Upper lobe of left lung (tissue), 4 donors: Measurements from ENCODE around the gene PAX5.

Experiments used
- EP300 ChIP-seq, 4 donors: sonication (generic); formaldehyde crosslinking; IDR thresholded peaks; one replicate each; pipeline ENCODE4 v1.5.1; 2017; ENCODE audit warnings: antibody characterized with exemption in 4 of 4, control low read depth in 2 of 4
- POLR2A ChIP-seq, 4 donors: fragments of 450-650 bp; IDR thresholded peaks; one replicate each; pipeline ENCODE4 v1.5.1; 2016 to 2017; ENCODE audit warnings: antibody characterized with exemption in 4 of 4, mild to moderate bottlenecking in 2 of 4
- TF ChIP-seq, protein P1 (sequence below), 6 experiments: fragments of 450-650 bp in 4 of 6; fragments of 200-600 bp in 2 of 6; sonication (generic) in 2 of 6; IDR thresholded peaks; one replicate each; pipeline ENCODE4 v1.5.1; 2016 to 2019; ENCODE audit warnings: antibody characterized with exemption in 6 of 6

GRCh38 chr9:36999728-37000333 is 34.2 kb downstream of the PAX5 start:
- TF ChIP-seq, protein P1, sequence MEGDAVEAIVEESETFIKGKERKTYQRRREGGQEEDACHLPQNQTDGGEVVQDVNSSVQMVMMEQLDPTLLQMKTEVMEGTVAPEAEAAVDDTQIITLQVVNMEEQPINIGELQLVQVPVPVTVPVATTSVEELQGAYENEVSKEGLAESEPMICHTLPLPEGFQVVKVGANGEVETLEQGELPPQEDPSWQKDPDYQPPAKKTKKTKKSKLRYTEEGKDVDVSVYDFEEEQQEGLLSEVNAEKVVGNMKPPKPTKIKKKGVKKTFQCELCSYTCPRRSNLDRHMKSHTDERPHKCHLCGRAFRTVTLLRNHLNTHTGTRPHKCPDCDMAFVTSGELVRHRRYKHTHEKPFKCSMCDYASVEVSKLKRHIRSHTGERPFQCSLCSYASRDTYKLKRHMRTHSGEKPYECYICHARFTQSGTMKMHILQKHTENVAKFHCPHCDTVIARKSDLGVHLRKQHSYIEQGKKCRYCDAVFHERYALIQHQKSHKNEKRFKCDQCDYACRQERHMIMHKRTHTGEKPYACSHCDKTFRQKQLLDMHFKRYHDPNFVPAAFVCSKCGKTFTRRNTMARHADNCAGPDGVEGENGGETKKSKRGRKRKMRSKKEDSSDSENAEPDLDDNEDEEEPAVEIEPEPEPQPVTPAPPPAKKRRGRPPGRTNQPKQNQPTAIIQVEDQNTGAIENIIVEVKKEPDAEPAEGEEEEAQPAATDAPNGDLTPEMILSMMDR (IDR thresholded peaks at IDR 0.05) = no peak
- no peak for TF ChIP-seq POLR2A (IDR thresholded peaks at IDR 0.05)
- no peak for TF ChIP-seq EP300 (IDR thresholded peaks at IDR 0.05)
